WTC11 (cell line): ENCODE measurements around the gene KAT8. TPM values are rescaled to one million over a fixed set of nuclear protein-coding genes. Genes with fewer than 3 reads are reported as not detected.
A peak's percentile ranks its signal among the peaks of the same experiment; 100 is the strongest.

ENCODE experiments used
- CBFB ChIP-seq: sonication (generic); formaldehyde crosslinking; IDR thresholded peaks from 2 replicates; pipeline ENCODE4 v1.8.1; 2022; ENCODE audit warnings: mild to moderate bottlenecking, low read depth, missing genetic modification reagents
- CDX4 ChIP-seq: fragments of 250-450 bp; sonication (Bioruptor Pico); IDR thresholded peaks from 2 replicates; pipeline ENCODE4 v1.9.0; 2021; ENCODE audit warnings: moderate library complexity, mild to moderate bottlenecking, inconsistent platforms, borderline replicate concordance
- ETV6 ChIP-seq: sonication (generic); formaldehyde crosslinking; IDR thresholded peaks from 2 replicates; pipeline ENCODE4 v1.8.1; 2022; ENCODE audit warnings: mild to moderate bottlenecking, missing genetic modification reagents
- FOXK1 ChIP-seq: sonication (generic); formaldehyde crosslinking; IDR thresholded peaks from 2 replicates; pipeline ENCODE4 v1.8.0; 2022; ENCODE audit warnings: mild to moderate bottlenecking, moderate library complexity, missing genetic modification reagents
- FOXP1 ChIP-seq: sonication (generic); formaldehyde crosslinking; IDR thresholded peaks from 2 replicates; pipeline ENCODE4 v1.8.0; 2022; ENCODE audit warnings: missing genetic modification reagents, mild to moderate bottlenecking, moderate library complexity, borderline replicate concordance
- GRHL2 ChIP-seq: fragments of 250-450 bp; sonication (Bioruptor Pico); IDR thresholded peaks from 2 replicates; pipeline ENCODE4 v1.8.0; 2022; ENCODE audit warnings: mild to moderate bottlenecking, moderate library complexity; ENCODE audit not compliant: insufficient replicate concordance, severe bottlenecking
- HMGA2 ChIP-seq: fragments of 250-450 bp; sonication (Bioruptor Pico); IDR thresholded peaks from 2 replicates; pipeline ENCODE4 v1.4.0; 2021; ENCODE audit warnings: mild to moderate bottlenecking, moderate library complexity
- IRF2 ChIP-seq: sonication (generic); formaldehyde crosslinking; IDR thresholded peaks from 2 replicates; pipeline ENCODE4 v1.8.0; 2022; ENCODE audit warnings: low read depth, missing genetic modification reagents, borderline replicate concordance
- JAZF1 ChIP-seq: fragments of 250-450 bp; sonication (Bioruptor Pico); IDR thresholded peaks from 2 replicates; pipeline ENCODE4 v1.9.0; 2021; ENCODE audit warnings: moderate library complexity, mild to moderate bottlenecking, inconsistent platforms
- JUN ChIP-seq: sonication (generic); formaldehyde crosslinking; IDR thresholded peaks from 2 replicates; pipeline ENCODE4 v1.8.0; 2023; ENCODE audit warnings: mild to moderate bottlenecking, missing genetic modification reagents
- KAT7 ChIP-seq: sonication (generic); formaldehyde crosslinking; IDR thresholded peaks from 2 replicates; pipeline ENCODE4 v1.8.1; 2023; ENCODE audit warnings: missing genetic modification reagents, mild to moderate bottlenecking, borderline replicate concordance
- MLX ChIP-seq: sonication (generic); formaldehyde crosslinking; IDR thresholded peaks from 2 replicates; pipeline ENCODE4 v1.8.1; 2023; ENCODE audit warnings: mild to moderate bottlenecking, missing genetic modification reagents, moderate library complexity
- MYBL2 ChIP-seq: sonication (generic); formaldehyde crosslinking; IDR thresholded peaks from 2 replicates; pipeline ENCODE4 v1.8.1; 2023; ENCODE audit warnings: mild to moderate bottlenecking, moderate library complexity, missing genetic modification reagents
- TEAD4 ChIP-seq: sonication (generic); formaldehyde crosslinking; IDR thresholded peaks from 2 replicates; pipeline ENCODE4 v1.8.0; 2022; ENCODE audit warnings: mild to moderate bottlenecking, missing genetic modification reagents
- TP53 ChIP-seq: sonication (generic); formaldehyde crosslinking; IDR thresholded peaks from 2 replicates; pipeline ENCODE4 v1.8.1; 2023; ENCODE audit warnings: mild to moderate bottlenecking, missing genetic modification reagents
- ZNF219 ChIP-seq: sonication (generic); formaldehyde crosslinking; IDR thresholded peaks from 2 replicates; pipeline ENCODE4 v1.8.0; 2023; ENCODE audit warnings: missing genetic modification reagents, mild to moderate bottlenecking, borderline replicate concordance
- ZNF263 ChIP-seq: sonication (generic); formaldehyde crosslinking; IDR thresholded peaks from 2 replicates; pipeline ENCODE4 v1.8.1; 2022; ENCODE audit warnings: low read depth, mild to moderate bottlenecking, moderate library complexity, missing genetic modification reagents
- ZNF317 ChIP-seq: sonication (generic); formaldehyde crosslinking; IDR thresholded peaks from 2 replicates; pipeline ENCODE4 v1.8.1; 2023; ENCODE audit warnings: low read depth, mild to moderate bottlenecking, moderate library complexity, missing genetic modification reagents, borderline replicate concordance
- total RNA-seq: library from RNA; stranded (reverse); gene quantifications from 3 replicates; pipeline ENCODE4 v1.2.3, GENCODE V29; 2021
- TF ChIP-seq, protein P1 (sequence below): sonication (generic); formaldehyde crosslinking; conservative IDR thresholded peaks from 2 replicates; pipeline ENCODE4 v1.8.1; 2023; ENCODE audit warnings: mild to moderate bottlenecking, low read depth, missing genetic modification reagents, moderate library complexity
- TF ChIP-seq, protein P2 (sequence below): sonication (generic); formaldehyde crosslinking; IDR thresholded peaks from 2 replicates; pipeline ENCODE4 v1.8.0; 2022; ENCODE audit warnings: mild to moderate bottlenecking, missing genetic modification reagents
- TF ChIP-seq, protein P3 (sequence below): sonication (generic); formaldehyde crosslinking; IDR thresholded peaks from 2 replicates; pipeline ENCODE4 v1.8.0; 2022; ENCODE audit warnings: mild to moderate bottlenecking, missing genetic modification reagents
- TF ChIP-seq, protein P4 (sequence below): sonication (generic); formaldehyde crosslinking; IDR thresholded peaks from 2 replicates; pipeline ENCODE4 v1.8.1; 2023; ENCODE audit warnings: mild to moderate bottlenecking, missing genetic modification reagents, moderate library complexity

Gene KAT8
- total RNA-seq, 1 experiment from 2014 or later = 70.8 TPM

- TF ChIP-seq, protein P1, sequence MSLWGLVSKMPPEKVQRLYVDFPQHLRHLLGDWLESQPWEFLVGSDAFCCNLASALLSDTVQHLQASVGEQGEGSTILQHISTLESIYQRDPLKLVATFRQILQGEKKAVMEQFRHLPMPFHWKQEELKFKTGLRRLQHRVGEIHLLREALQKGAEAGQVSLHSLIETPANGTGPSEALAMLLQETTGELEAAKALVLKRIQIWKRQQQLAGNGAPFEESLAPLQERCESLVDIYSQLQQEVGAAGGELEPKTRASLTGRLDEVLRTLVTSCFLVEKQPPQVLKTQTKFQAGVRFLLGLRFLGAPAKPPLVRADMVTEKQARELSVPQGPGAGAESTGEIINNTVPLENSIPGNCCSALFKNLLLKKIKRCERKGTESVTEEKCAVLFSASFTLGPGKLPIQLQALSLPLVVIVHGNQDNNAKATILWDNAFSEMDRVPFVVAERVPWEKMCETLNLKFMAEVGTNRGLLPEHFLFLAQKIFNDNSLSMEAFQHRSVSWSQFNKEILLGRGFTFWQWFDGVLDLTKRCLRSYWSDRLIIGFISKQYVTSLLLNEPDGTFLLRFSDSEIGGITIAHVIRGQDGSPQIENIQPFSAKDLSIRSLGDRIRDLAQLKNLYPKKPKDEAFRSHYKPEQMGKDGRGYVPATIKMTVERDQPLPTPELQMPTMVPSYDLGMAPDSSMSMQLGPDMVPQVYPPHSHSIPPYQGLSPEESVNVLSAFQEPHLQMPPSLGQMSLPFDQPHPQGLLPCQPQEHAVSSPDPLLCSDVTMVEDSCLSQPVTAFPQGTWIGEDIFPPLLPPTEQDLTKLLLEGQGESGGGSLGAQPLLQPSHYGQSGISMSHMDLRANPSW (CRISPR knock-in tag) = 0 out of 2 replicates have a peak, but pooled peaks have one; percentile 79
- TF ChIP-seq FOXP1 (CRISPR knock-in tag) (peak; percentile 98), ETV6 (CRISPR knock-in tag) (peak; percentile 71; the same call in 1 of the 2 replicates), CBFB (CRISPR knock-in tag) (no peak), JAZF1 (CRISPR knock-in tag) (no peak), HMGA2 (no peak), TP53 (CRISPR knock-in tag) (peak; percentile 97), ZNF219 (CRISPR knock-in tag) (0 out of 2 replicates have a peak, but pooled peaks have one; percentile 79), MYBL2 (CRISPR knock-in tag) (0 out of 2 replicates have a peak, but pooled peaks have one; percentile 46), ZNF317 (CRISPR knock-in tag) (peak; percentile 64; the same call in 1 of the 2 replicates), ZNF263 (CRISPR knock-in tag) (peak; percentile 54; the same call in 1 of the 2 replicates), IRF2 (CRISPR knock-in tag) (peak; percentile 79), JUN (CRISPR knock-in tag) (peak; percentile 98), TEAD4 (CRISPR knock-in tag) (peak; percentile 95), MLX (0 out of 2 replicates have a peak, but pooled peaks have one; percentile 29), FOXK1 (CRISPR knock-in tag) (peak; percentile 86; the same call in 1 of the 2 replicates), KAT7 (CRISPR knock-in tag) (peak; percentile 95; the same call in 1 of the 2 replicates), CDX4 (CRISPR knock-in tag) (no peak), GRHL2 (CRISPR knock-in tag) (no peak)
- TF ChIP-seq, protein P2, sequence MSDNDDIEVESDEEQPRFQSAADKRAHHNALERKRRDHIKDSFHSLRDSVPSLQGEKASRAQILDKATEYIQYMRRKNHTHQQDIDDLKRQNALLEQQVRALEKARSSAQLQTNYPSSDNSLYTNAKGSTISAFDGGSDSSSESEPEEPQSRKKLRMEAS (CRISPR knock-in tag) = peak; percentile 92
- TF ChIP-seq, protein P3, sequence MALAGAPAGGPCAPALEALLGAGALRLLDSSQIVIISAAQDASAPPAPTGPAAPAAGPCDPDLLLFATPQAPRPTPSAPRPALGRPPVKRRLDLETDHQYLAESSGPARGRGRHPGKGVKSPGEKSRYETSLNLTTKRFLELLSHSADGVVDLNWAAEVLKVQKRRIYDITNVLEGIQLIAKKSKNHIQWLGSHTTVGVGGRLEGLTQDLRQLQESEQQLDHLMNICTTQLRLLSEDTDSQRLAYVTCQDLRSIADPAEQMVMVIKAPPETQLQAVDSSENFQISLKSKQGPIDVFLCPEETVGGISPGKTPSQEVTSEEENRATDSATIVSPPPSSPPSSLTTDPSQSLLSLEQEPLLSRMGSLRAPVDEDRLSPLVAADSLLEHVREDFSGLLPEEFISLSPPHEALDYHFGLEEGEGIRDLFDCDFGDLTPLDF = peak; percentile 83; the same call in 1 of the 2 replicates
- TF ChIP-seq, protein P4, sequence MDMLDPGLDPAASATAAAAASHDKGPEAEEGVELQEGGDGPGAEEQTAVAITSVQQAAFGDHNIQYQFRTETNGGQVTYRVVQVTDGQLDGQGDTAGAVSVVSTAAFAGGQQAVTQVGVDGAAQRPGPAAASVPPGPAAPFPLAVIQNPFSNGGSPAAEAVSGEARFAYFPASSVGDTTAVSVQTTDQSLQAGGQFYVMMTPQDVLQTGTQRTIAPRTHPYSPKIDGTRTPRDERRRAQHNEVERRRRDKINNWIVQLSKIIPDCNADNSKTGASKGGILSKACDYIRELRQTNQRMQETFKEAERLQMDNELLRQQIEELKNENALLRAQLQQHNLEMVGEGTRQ (CRISPR knock-in tag) = no peak
- TF ChIP-seq, all 79 proteins: peak for 42
These were observed 24.9 kb downstream of the KAT8 start (continued) for GRCh38 chr16:31142109-31143010.
